ENCODE results near the gene RASGEF1B. TPM values are rescaled to one million over a fixed set of nuclear protein-coding genes. Genes with fewer than 3 reads are reported as not detected.

The RASGEF1B gene
- total and polyA plus RNA-seq, 2 of the 13 experiments (the other 11 are each of a cell fraction or from before 2014, with no cell fraction given) = 0.04 TPM

DNA sequence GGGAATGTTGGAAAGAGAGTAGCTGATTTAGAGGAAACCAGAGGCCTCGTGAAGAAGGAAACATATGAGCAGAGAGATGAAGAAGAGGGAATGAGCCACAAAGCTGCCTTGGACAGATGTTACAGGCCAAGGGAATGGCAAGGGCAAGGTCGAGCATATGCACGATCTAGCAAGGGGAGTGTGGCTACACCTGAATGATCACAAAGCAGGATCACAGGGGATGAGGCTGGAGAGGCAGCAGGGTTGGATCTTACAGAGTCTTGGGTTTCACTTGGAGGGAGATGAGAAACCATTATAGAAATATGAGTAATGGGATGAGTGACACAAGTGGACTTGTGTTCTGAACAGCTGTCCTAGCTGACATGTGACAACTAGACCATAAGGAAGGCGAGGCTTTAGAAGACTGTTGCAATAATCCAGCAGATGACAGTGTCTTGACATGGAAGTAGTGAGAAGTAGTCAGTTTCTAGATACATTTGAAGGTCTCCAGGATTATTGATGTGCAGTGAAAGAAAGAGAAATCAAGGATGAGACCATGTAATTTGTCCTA, 58.7 kb downstream of the RASGEF1B start:
- ATAC-seq = no peak
- no peak for DNase-seq (ENCODE audit: low spot score)
- FAIRE-seq = no peak
- no peaks in the 10 kb centered on the region for H3K9me3 ChIP-seq (ENCODE audit: low read length)
- ChIA-PET CTCF (ENCODE audit: low intra/inter-chr PET ratio, low total read pairs) (no interaction called here), POLR2A (no interaction called here)
- BruUV-seq (replicated peaks) = no TSS peak
- no peak overlapping the region for H2AFZ ChIP-seq (ENCODE audit: low read length)
- in situ Hi-C loops (cut with HindIII; ENCODE audit: extremely low pct_ligation_motif_present, low pct_unique_long_range_greater_than_20kb) (no loop called here), intact Hi-C loops (cut with micrococcal nuclease; ENCODE audit: unreplicated experiment) (no loop called here)
- no peaks in the 10 kb centered on the region for H4K20me1 ChIP-seq (ENCODE audit: insufficient read depth, low read length)
- H3K27ac ChIP-seq (ENCODE audit: extremely low read length, insufficient read depth, low read length) = no peak overlapping the region
- no peak overlapping the region for H3K4me3 ChIP-seq (replicated peaks in 1 of 3; ENCODE audit: insufficient read depth in 1 of 3, low read depth in 2 of 3, low read length in 3 of 3)
- H3K36me3 ChIP-seq (replicated peaks in 1 of 2; ENCODE audit: control insufficient read depth in 1 of 2, insufficient read depth in 2 of 2, low read length in 2 of 2) = no peaks in the 10 kb centered on the region
- H3K27me3 ChIP-seq (ENCODE audit: control insufficient read depth in 1 of 2, insufficient read depth in 2 of 2, low read length in 2 of 2) = no peaks in the 10 kb centered on the region
- no peak overlapping the region for H3K9ac ChIP-seq (ENCODE audit: insufficient read depth, low read depth, low read length)
- WGBS (ENCODE audit: low lambda C conversion rate) = 2% methylated on average over 4 of the region's 4 CpGs
- H3K4me2 ChIP-seq (ENCODE audit: low read depth, low read length) = no peak overlapping the region
- H3K79me2 ChIP-seq (ENCODE audit: insufficient read depth, low read length) = no peaks in the 10 kb centered on the region
- TF ChIP-seq ZFP37 (CRISPR knock-in tag; IDR thresholded peaks at IDR 0.05; ENCODE audit: borderline replicate concordance) (no peak), ZNF180 (CRISPR knock-in tag; IDR thresholded peaks at IDR 0.05; ENCODE audit: borderline replicate concordance, low read depth) (no peak), ZNF720 (CRISPR knock-in tag; IDR thresholded peaks at IDR 0.05) (no peak), EP300 (IDR thresholded peaks at IDR 0.05; ENCODE audit: low read depth in 2 of 2, low read length in 2 of 2) (no peak), EP300 (CRISPR knock-in tag; IDR thresholded peaks at IDR 0.05; ENCODE audit: borderline replicate concordance) (no peak), SOX5 (CRISPR knock-in tag; IDR thresholded peaks at IDR 0.05; ENCODE audit: borderline replicate concordance) (no peak), ZBTB7A (CRISPR knock-in tag; IDR thresholded peaks at IDR 0.05) (no peak), HIC2 (CRISPR knock-in tag; IDR thresholded peaks at IDR 0.05; ENCODE audit: low read depth) (no peak), GABPB1 (CRISPR knock-in tag; IDR thresholded peaks at IDR 0.05) (no peak), ZNF44 (CRISPR knock-in tag; IDR thresholded peaks at IDR 0.05) (no peak), SNAI1 (CRISPR knock-in tag; IDR thresholded peaks at IDR 0.05; ENCODE audit: borderline replicate concordance) (no peak), PITX1 (CRISPR knock-in tag; IDR thresholded peaks at IDR 0.05) (no peak), PAXIP1 (CRISPR knock-in tag; conservative IDR thresholded peaks at IDR 0.05) (no peak)
- TF ChIP-seq, protein P1, sequence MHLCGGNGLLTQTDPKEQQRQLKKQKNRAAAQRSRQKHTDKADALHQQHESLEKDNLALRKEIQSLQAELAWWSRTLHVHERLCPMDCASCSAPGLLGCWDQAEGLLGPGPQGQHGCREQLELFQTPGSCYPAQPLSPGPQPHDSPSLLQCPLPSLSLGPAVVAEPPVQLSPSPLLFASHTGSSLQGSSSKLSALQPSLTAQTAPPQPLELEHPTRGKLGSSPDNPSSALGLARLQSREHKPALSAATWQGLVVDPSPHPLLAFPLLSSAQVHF (CRISPR knock-in tag; IDR thresholded peaks at IDR 0.05) = no peak
- TF ChIP-seq, protein P2, sequence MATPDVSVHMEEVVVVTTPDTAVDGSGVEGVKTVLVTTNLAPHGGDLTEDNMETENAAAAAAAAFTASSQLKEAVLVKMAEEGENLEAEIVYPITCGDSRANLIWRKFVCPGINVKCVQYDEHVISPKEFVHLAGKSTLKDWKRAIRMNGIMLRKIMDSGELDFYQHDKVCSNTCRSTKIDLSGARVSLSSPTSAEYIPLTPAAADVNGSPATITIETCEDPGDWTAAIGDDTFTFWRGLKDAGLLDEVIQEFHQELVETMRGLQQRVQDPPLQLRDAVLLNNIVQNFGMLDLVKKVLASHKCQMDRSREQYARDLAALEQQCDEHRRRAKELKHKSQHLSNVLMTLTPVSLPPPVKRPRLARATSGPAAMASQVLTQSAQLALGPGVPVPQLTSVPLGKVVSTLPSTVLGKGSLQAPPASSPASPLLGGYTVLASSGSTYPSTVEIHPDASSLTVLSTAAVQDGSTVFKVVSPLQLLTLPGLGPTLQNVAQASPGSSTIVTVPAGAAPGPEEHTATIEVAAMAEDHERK (CRISPR knock-in tag; IDR thresholded peaks at IDR 0.05; ENCODE audit: low read depth) = no peak
- no peaks in the 10 kb centered on the region for H3K4me1 ChIP-seq (ENCODE audit: insufficient read depth, low read length)

Data from HepG2 (cell line).